HEK293T (cell line): ENCODE data around the gene SH3TC1.

ENCODE experiments used
- HDGF ChIP-seq: fragments of 450-650 bp; IDR thresholded peaks from 2 replicates; pipeline ENCODE4 v1.6.1; 2017; ENCODE audit warnings: antibody characterized with exemption, borderline replicate concordance
- SUZ12 ChIP-seq: fragments of 450-650 bp; IDR thresholded peaks from 2 replicates; pipeline ENCODE4 v1.6.1; 2016; ENCODE audit warnings: mild to moderate bottlenecking
- TARDBP ChIP-seq: fragments of 450-650 bp; IDR thresholded peaks from 2 replicates; pipeline ENCODE4 v1.6.1; 2016

DNA sequence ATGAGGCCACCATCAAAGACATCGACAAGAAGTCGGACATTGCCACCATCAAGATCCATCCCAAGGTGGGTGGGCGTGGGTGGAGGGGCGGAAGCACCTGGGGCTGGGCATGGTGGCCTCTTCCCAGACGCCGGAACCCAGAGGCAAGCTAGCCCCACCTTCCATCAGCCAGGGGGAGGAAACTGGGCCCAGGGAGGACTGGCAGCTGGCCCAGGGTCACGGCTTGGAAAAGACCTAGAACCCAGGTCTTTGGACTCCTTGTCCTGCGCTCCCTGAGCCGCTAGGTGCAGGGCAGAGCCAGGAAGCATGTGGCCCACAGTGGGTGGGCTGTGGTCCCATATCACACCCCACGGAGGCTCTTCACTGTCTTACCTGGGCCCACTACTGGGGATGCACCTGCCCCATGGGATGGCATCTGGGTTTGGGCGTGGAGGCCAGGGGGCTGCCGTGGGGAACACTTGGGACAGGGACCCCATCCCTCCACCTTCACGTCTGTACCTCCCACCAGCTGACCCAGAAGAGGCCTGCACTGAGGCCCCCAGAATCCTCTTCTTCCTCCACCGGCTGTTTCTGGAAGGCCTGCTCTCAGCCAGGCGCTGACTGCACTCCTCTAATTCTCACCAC lies 87.7 kb downstream of the SH3TC1 start:
- TF ChIP-seq TARDBP: no peak
- no peak for TF ChIP-seq HDGF
- TF ChIP-seq SUZ12: no peak
